Pancreas (tissue), 10 donors: ENCODE results near the gene TRIM50. TPM values are rescaled to one million over a fixed set of nuclear protein-coding genes. Genes with fewer than 3 reads are reported as not detected.

Source experiments
- ATAC-seq, 4 donors: fragments of 200-7000 bp; cut with Tn5 transposase; one replicate each; pipeline versions ENCODE4 v1.8.0 to v1.9.1; 2020; ENCODE audit warnings: mild to moderate bottlenecking in 4 of 4, moderate library complexity in 4 of 4
- DNase-seq, 6 donors: peaks; one replicate each; pipeline ENCODE4 v3.0.0-alpha.2; 2020
- FAIRE-seq: peaks from 2 replicates; lab custom pipeline; 2012; peaks lifted over from hg19 to GRCh38; lab: Jason Lieb, UNC
- H3K27ac ChIP-seq, 4 donors: fragments of 200-600 bp; sonication (generic); 1 replicate in 3 of 4; 2 replicates in 1 of 4; pipeline versions ENCODE4 v1.5.0 to v1.8.0; 2020
- H3K27me3 ChIP-seq, 4 donors: fragments of 200-600 bp; one replicate each; pipeline ENCODE4 v1.8.0; 2021
- H3K36me3 ChIP-seq, 3 donors: fragments of 200-600 bp; sonication (generic) in 1 of 3; one replicate each; pipeline versions ENCODE4 v1.5.0 to v1.8.0; 2020 to 2021
- H3K4me1 ChIP-seq, 3 donors: fragments of 200-600 bp; one replicate each; pipeline ENCODE4 v1.8.0; 2021
- H3K4me3 ChIP-seq, 4 donors: fragments of 200-600 bp; sonication (generic) in 2 of 4; one replicate each; pipeline versions ENCODE4 v1.5.0 to v1.8.0; 2020 to 2021
- H3K9me3 ChIP-seq, 4 donors: fragments of 200-600 bp; one replicate each; pipeline ENCODE4 v1.8.0; 2021
- CTCF ChIP-seq, 4 donors: fragments of 200-600 bp; sonication (generic) in 3 of 4; IDR thresholded peaks; one replicate each; pipeline versions ENCODE4 v1.5.0 to v1.8.0; 2021; ENCODE audit warnings: antibody characterized with exemption in 4 of 4
- WGBS, 2 donors: extraction: QIAGEN DNeasy Blood & Tissue Kit; methylation state at CpG; one replicate each; pipeline ENCODE4 v1.1.7; 2013; 5-methylcytosine and 5-hydroxymethylcytosine counted together
- intact Hi-C, 3 donors: fragments of 100-400 bp; cut with DNase I; formaldehyde crosslinking; loops; one replicate each; pipeline versions ENCODE4 v1.11.1 to v1.14.2; 2022
- polyA plus RNA-seq, 2 donors: library from polyadenylated mRNA; stranded (reverse); fragments of 200-250 nt; gene quantifications; one replicate each; pipeline ENCODE4 v1.2.3, GENCODE V29; 2013
- total RNA-seq, 6 donors: library from RNA; stranded (reverse); fragmentation: NEBNext Ultra II Directional in 4 of 6; extraction: Animal tissue kit (Norgen Biotek cat#: 25700) in 4 of 6; gene quantifications; one replicate each; pipeline versions ENCODE4 v1.2.1 to v1.2.4, GENCODE V29; 2021 to 2023
- donor health status: healthy with polysubstance abuse.
- donor health status: DM: no; HTN: no; CAD: no; lungs with moderate emphysema.
- donor health status: DM: no; HTN: no; CAD: no.
- donor health status: control.
- donor health status: control.
- donor health status: Bipolar disorder and iron deficiency.
- donor health status: DM: yes; HTN: yes; CAD: no.
- donor health status: DM: no; HTN: no; CAD: no.
- donor health status: DM: no; HTN: no; CAD: no.
- donor health status: DM: yes; HTN: yes; CAD: no.

The TRIM50 gene
- total and polyA plus RNA-seq, 8 donors, result 5.5 to 35.9 (median 16.9) TPM

- intact Hi-C loops, result no loop called here
- no peak for DNase-seq
- Histone ChIP-seq H3K27ac (no peak overlapping the region), H3K4me3 (no peak overlapping the region), H3K27me3 (no peaks in the 10 kb centered on the region), H3K4me1 (peaks cover 0 to 8% (median 3%) of the 10 kb centered on the region in 3 donors), H3K9me3 (no peaks in the 10 kb centered on the region), H3K36me3 (no peaks in the 10 kb centered on the region)
- ATAC-seq, result no peak
- 95 to 96% methylated on average over 13 of the region's 13 CpGs for WGBS, 2 donors
- FAIRE-seq, result no peak
- no peak for TF ChIP-seq CTCF (IDR thresholded peaks at IDR 0.05)
Measured at GRCh38 chr7:73359746-73360375, 32.0 kb upstream of the TRIM50 start.

GRCh38 chr7:73359306-73359705, 31.4 kb upstream of the TRIM50 start:
- intact Hi-C loops, result no loop called here
- Histone ChIP-seq H3K36me3 (no peaks in the 10 kb centered on the region), H3K27me3 (no peaks in the 10 kb centered on the region), H3K4me1 (peaks cover 0 to 8% (median 3%) of the 10 kb centered on the region in 3 donors), H3K27ac (no peak overlapping the region), H3K4me3 (no peak overlapping the region), H3K9me3 (no peaks in the 10 kb centered on the region)
- DNase-seq (no peak), ATAC-seq (no peak), FAIRE-seq (no peak)
- WGBS, 2 donors, result 95 to 96% methylated on average over 11 of the region's 11 CpGs
- TF ChIP-seq CTCF (IDR thresholded peaks at IDR 0.05), result no peak

GRCh38 chr7:73358590-73359275, 30.9 kb upstream of the TRIM50 start:
- TF ChIP-seq CTCF (IDR thresholded peaks at IDR 0.05), result no peak
- Histone ChIP-seq H3K9me3 (no peaks in the 10 kb centered on the region), H3K4me1 (peaks cover 0 to 8% (median 3%) of the 10 kb centered on the region in 3 donors), H3K27me3 (no peaks in the 10 kb centered on the region), H3K4me3 (peak overlapping the region in 2 of 4 donors; percentile 27 to 45), H3K27ac (peak overlapping the region; percentile 66 to 91 (median 90)), H3K36me3 (no peaks in the 10 kb centered on the region)
- DNase-seq (peak in 2 of 6 donors; percentile 28 to 57), FAIRE-seq (no peak), ATAC-seq (peak in 1 of 4 donors; percentile 7)
- WGBS, 2 donors, result 66 to 68% methylated on average over 21 of the region's 21 CpGs
- intact Hi-C loops, result no loop called here

GRCh38 chr7:73356159-73356558, 28.3 kb upstream of the TRIM50 start:
- TF ChIP-seq CTCF (IDR thresholded peaks at IDR 0.05), result no peak
- no peaks in the 10 kb centered on the region for H3K9me3 ChIP-seq
- FAIRE-seq, result no peak
- H3K27me3 ChIP-seq, result no peaks in the 10 kb centered on the region
- intact Hi-C loops, result no loop called here
- H3K36me3 ChIP-seq, result no peaks in the 10 kb centered on the region
- no peak for ATAC-seq
- H3K4me3 ChIP-seq, result no peak overlapping the region
- 69 to 79% methylated on average over 5 of the region's 5 CpGs for WGBS, 2 donors
- peaks cover 0 to 8% (median 3%) of the 10 kb centered on the region in 3 donors for H3K4me1 ChIP-seq
- no peak overlapping the region for H3K27ac ChIP-seq
- DNase-seq, result no peak

GRCh38 chr7:73354821-73355220, 26.9 kb upstream of the TRIM50 start:
- Histone ChIP-seq H3K27ac (no peak overlapping the region), H3K9me3 (no peaks in the 10 kb centered on the region), H3K4me1 (peaks cover 0 to 8% (median 3%) of the 10 kb centered on the region in 3 donors), H3K36me3 (no peaks in the 10 kb centered on the region), H3K4me3 (no peak overlapping the region), H3K27me3 (no peaks in the 10 kb centered on the region)
- DNase-seq, result no peak
- 79 to 85% methylated on average over 17 of the region's 17 CpGs for WGBS, 2 donors
- FAIRE-seq, result no peak
- intact Hi-C loops, result no loop called here
- ATAC-seq, result no peak
- TF ChIP-seq CTCF (IDR thresholded peaks at IDR 0.05), result no peak
